WTC11 (cell line): Measurements from ENCODE around the gene NR2F6. TPM values are rescaled to one million over a fixed set of nuclear protein-coding genes. Genes with fewer than 3 reads are reported as not detected.

Source experiments
- ATAC-seq: fragments of 200-7000 bp; cut with Tn5 transposase; 2 replicates; pipeline ENCODE4 v1.10.0; 2021; ENCODE audit warnings: mild to moderate bottlenecking, moderate library complexity
- CTCF ChIA-PET: fragments of 300-600 bp; sonication (Branson Sonifier 250); formaldehyde crosslinking; loops from one replicate; lab custom pipeline; 2021; ENCODE audit warnings: antibody characterized with exemption; lab: Charles Lee
- POLR2A ChIA-PET: fragments of 350-600 bp; sonication (Branson Sonifier 250); formaldehyde crosslinking; loops from one replicate; lab custom pipeline; 2021; ENCODE audit warnings: antibody characterized with exemption; lab: Charles Lee
- DNase-seq: peaks from one replicate; pipeline ENCODE4 v3.0.0; 2021; ENCODE audit warnings: low spot score
- H3K27ac Mint-ChIP-seq: 2 replicates; pipeline ENCODE4 v1.8.0; 2021; ENCODE audit warnings: mixed read lengths
- H3K27me3 Mint-ChIP-seq: 2 replicates; pipeline ENCODE4 v1.8.0; 2021; ENCODE audit warnings: low read depth, mild to moderate bottlenecking, moderate library complexity, mixed read lengths
- H3K36me3 Mint-ChIP-seq: 2 replicates; pipeline ENCODE4 v1.8.0; 2021; ENCODE audit warnings: mixed read lengths
- H3K4me1 Mint-ChIP-seq: 2 replicates; pipeline ENCODE4 v1.8.0; 2022; ENCODE audit warnings: mixed read lengths
- H3K4me3 Mint-ChIP-seq: 2 replicates; pipeline ENCODE4 v1.8.0; 2021; ENCODE audit warnings: mild to moderate bottlenecking, moderate library complexity, mixed read lengths
- H3K9me3 Mint-ChIP-seq: 2 replicates; pipeline ENCODE4 v1.8.0; 2021; ENCODE audit warnings: mixed read lengths
- CBFB ChIP-seq: sonication (generic); formaldehyde crosslinking; IDR thresholded peaks from 2 replicates; pipeline ENCODE4 v1.8.1; 2022; ENCODE audit warnings: mild to moderate bottlenecking, low read depth, missing genetic modification reagents
- ELF4 ChIP-seq: sonication (generic); formaldehyde crosslinking; IDR thresholded peaks from 2 replicates; pipeline ENCODE4 v1.8.1; 2022; ENCODE audit warnings: low read depth, mild to moderate bottlenecking, moderate library complexity, missing genetic modification reagents
- EMX1 ChIP-seq: fragments of 250-450 bp; sonication (Bioruptor Pico); IDR thresholded peaks from 2 replicates; pipeline ENCODE4 v1.8.0; 2021; ENCODE audit warnings: mild to moderate bottlenecking
- ESRRA ChIP-seq: sonication (generic); formaldehyde crosslinking; IDR thresholded peaks from 2 replicates; pipeline ENCODE4 v1.8.1; 2022; ENCODE audit warnings: mild to moderate bottlenecking, missing genetic modification reagents, borderline replicate concordance
- FOXJ3 ChIP-seq: sonication (generic); formaldehyde crosslinking; IDR thresholded peaks from 2 replicates; pipeline ENCODE4 v1.9.0; 2021; ENCODE audit warnings: missing genetic modification reagents, mild to moderate bottlenecking, borderline replicate concordance
- GRHL2 ChIP-seq: fragments of 250-450 bp; sonication (Bioruptor Pico); IDR thresholded peaks from 2 replicates; pipeline ENCODE4 v1.8.0; 2022; ENCODE audit warnings: mild to moderate bottlenecking, moderate library complexity; ENCODE audit not compliant: insufficient replicate concordance, severe bottlenecking
- JAZF1 ChIP-seq: fragments of 250-450 bp; sonication (Bioruptor Pico); IDR thresholded peaks from 2 replicates; pipeline ENCODE4 v1.9.0; 2021; ENCODE audit warnings: moderate library complexity, mild to moderate bottlenecking, inconsistent platforms
- JUN ChIP-seq: sonication (generic); formaldehyde crosslinking; IDR thresholded peaks from 2 replicates; pipeline ENCODE4 v1.8.0; 2023; ENCODE audit warnings: mild to moderate bottlenecking, missing genetic modification reagents
- MYBL2 ChIP-seq: sonication (generic); formaldehyde crosslinking; IDR thresholded peaks from 2 replicates; pipeline ENCODE4 v1.8.1; 2023; ENCODE audit warnings: mild to moderate bottlenecking, moderate library complexity, missing genetic modification reagents
- NFE2L1 ChIP-seq: sonication (generic); formaldehyde crosslinking; IDR thresholded peaks from 2 replicates; pipeline ENCODE4 v1.8.1; 2023; ENCODE audit warnings: missing genetic modification reagents
- NR2C2 ChIP-seq: sonication (generic); formaldehyde crosslinking; IDR thresholded peaks from 2 replicates; pipeline ENCODE4 v1.8.0; 2022; ENCODE audit warnings: mild to moderate bottlenecking, missing genetic modification reagents
- SMAD3 ChIP-seq: sonication (generic); formaldehyde crosslinking; IDR thresholded peaks from 2 replicates; pipeline ENCODE4 v1.8.0; 2022; ENCODE audit warnings: missing genetic modification reagents, mild to moderate bottlenecking, borderline replicate concordance
- SP1 ChIP-seq: sonication (generic); formaldehyde crosslinking; conservative IDR thresholded peaks from 2 replicates; pipeline ENCODE4 v1.8.1; 2022; ENCODE audit warnings: missing genetic modification reagents
- TEAD4 ChIP-seq: sonication (generic); formaldehyde crosslinking; IDR thresholded peaks from 2 replicates; pipeline ENCODE4 v1.8.0; 2022; ENCODE audit warnings: mild to moderate bottlenecking, missing genetic modification reagents
- ZNF138 ChIP-seq: sonication (generic); formaldehyde crosslinking; conservative IDR thresholded peaks from 2 replicates; pipeline ENCODE4 v1.8.1; 2022; ENCODE audit warnings: mild to moderate bottlenecking, moderate library complexity, missing genetic modification reagents
- ZNF219 ChIP-seq: sonication (generic); formaldehyde crosslinking; IDR thresholded peaks from 2 replicates; pipeline ENCODE4 v1.8.0; 2023; ENCODE audit warnings: missing genetic modification reagents, mild to moderate bottlenecking, borderline replicate concordance
- ZNF263 ChIP-seq: sonication (generic); formaldehyde crosslinking; IDR thresholded peaks from 2 replicates; pipeline ENCODE4 v1.8.1; 2022; ENCODE audit warnings: low read depth, mild to moderate bottlenecking, moderate library complexity, missing genetic modification reagents
- ZNF396 ChIP-seq: fragments of 250-450 bp; sonication (Bioruptor Pico); IDR thresholded peaks from 2 replicates; pipeline ENCODE4 v1.8.0; 2021; ENCODE audit warnings: mild to moderate bottlenecking, moderate library complexity, borderline replicate concordance
- total RNA-seq: library from RNA; stranded (reverse); gene quantifications from 3 replicates; pipeline ENCODE4 v1.2.3, GENCODE V29; 2021
- TF ChIP-seq, protein P1 (sequence below): sonication (generic); formaldehyde crosslinking; IDR thresholded peaks from 2 replicates; pipeline ENCODE4 v1.8.0; 2023; ENCODE audit warnings: mild to moderate bottlenecking, missing genetic modification reagents
- TF ChIP-seq, protein P2 (sequence below): fragments of 250-450 bp; sonication (Bioruptor Pico); IDR thresholded peaks from 2 replicates; pipeline ENCODE4 v1.8.0; 2021; ENCODE audit warnings: mild to moderate bottlenecking
- TF ChIP-seq, protein P3 (sequence below): fragments of 250-450 bp; sonication (Bioruptor Pico); IDR thresholded peaks from 2 replicates; pipeline ENCODE4 v2.1.2; 2022; ENCODE audit warnings: mild to moderate bottlenecking, moderate library complexity
- TF ChIP-seq, protein P4 (sequence below): sonication (generic); formaldehyde crosslinking; IDR thresholded peaks from 2 replicates; pipeline ENCODE4 v1.8.1; 2023; ENCODE audit warnings: mild to moderate bottlenecking, missing genetic modification reagents, moderate library complexity
- TF ChIP-seq, protein P5 (sequence below): sonication (generic); formaldehyde crosslinking; IDR thresholded peaks from 2 replicates; pipeline ENCODE4 v1.8.0; 2023; ENCODE audit warnings: missing genetic modification reagents, mild to moderate bottlenecking, borderline replicate concordance
- TF ChIP-seq, protein P6 (sequence below): sonication (generic); formaldehyde crosslinking; IDR thresholded peaks from 2 replicates; pipeline ENCODE4 v1.8.0; 2022; ENCODE audit warnings: mild to moderate bottlenecking, missing genetic modification reagents

The NR2F6 gene
- total RNA-seq, 1 experiment from 2014 or later, result 145 TPM

DNA sequence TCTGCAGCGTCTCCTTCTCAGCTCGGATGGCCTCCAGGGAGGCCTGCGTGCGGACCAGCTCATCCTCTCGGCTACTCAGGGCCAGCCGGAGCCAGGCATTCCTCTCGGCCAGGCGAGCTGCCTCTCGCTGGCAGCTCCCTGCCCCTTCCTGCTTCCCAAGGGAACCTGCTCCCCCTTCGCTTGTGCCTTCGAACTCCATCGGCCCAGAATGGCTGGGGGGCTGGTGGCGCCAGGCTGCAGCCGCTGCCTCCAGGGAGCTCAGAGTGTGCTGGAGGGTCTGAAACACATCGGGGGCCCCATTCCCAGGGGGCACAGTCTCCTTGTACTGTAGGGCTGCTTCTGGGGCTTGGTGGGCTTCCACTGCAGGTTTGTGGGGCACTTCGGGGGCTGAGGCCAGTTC lies 16.8 kb upstream of the NR2F6 start:
- Mint-ChIP-seq H3K36me3 (peaks cover 30% of the 10 kb centered on the region), H3K27ac (no peak overlapping the region), H3K4me3 (no peak overlapping the region), H3K9me3 (peaks cover 12% of the 10 kb centered on the region), H3K4me1 (peaks cover 23% of the 10 kb centered on the region), H3K27me3 (peaks cover 7% of the 10 kb centered on the region)
- TF ChIP-seq ZNF263, result no peak
- no peak for ATAC-seq
- ChIA-PET CTCF (interaction anchor here (1.1 to 4.2 kb wide), 3 partner anchors 19 to 57 kb away, joined by 3 to 29 read pairs (median 4); partner anchors contain the start of gene ANKLE1), POLR2A (interaction anchor here (1.8 kb wide), 1 partner anchor 47 kb away, joined by 5 read pairs; the partner anchor contains the start of gene USE1)
- no peak for DNase-seq

DNA sequence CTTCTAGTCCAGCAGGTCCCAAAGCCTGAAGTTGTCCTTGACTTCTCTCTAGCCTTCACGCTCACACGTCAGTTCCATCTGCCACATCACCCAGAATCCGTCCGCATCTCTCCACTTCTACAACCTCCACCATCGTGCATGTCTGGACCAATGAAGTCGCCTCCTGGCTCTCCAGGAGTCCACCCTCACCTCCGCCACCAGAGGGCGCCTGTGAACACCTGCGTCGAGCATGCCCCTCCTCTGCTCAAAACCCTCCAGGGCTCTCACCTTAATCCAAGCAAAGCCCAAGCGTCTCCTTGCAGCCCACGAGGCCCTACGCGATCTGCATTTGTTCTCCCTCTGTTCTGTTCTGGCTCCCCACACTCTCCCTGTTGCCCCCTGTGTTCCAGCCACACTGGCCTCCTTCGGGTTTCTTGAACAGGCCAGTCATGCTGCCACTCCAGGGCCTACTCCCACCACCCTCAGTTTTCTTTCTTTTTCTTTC lies 15.2 kb upstream of the NR2F6 start:
- H3K4me3 Mint-ChIP-seq, result no peak overlapping the region
- peak; percentile 94 for DNase-seq
- ChIA-PET CTCF (interaction anchor here (0.6 to 4.2 kb wide), 16 partner anchors 13 to 1297 kb away, joined by 3 to 38 read pairs (median 4); partner anchors contain the start of genes ANKLE1, DDA1 and USE1), POLR2A (interaction anchor here (0.6 to 1.4 kb wide), 3 partner anchors 13 to 88 kb away, joined by 3 to 7 read pairs (median 3); no protein-coding TSS in a partner anchor)
- H3K36me3 Mint-ChIP-seq, result peaks cover 36% of the 10 kb centered on the region
- H3K27ac Mint-ChIP-seq, result peak overlapping the region; percentile 33
- peak; percentile 94 for ATAC-seq
- peaks cover 19% of the 10 kb centered on the region for H3K4me1 Mint-ChIP-seq
- H3K27me3 Mint-ChIP-seq, result peaks cover 7% of the 10 kb centered on the region
- peaks cover 12% of the 10 kb centered on the region for H3K9me3 Mint-ChIP-seq
- TF ChIP-seq, protein P1, sequence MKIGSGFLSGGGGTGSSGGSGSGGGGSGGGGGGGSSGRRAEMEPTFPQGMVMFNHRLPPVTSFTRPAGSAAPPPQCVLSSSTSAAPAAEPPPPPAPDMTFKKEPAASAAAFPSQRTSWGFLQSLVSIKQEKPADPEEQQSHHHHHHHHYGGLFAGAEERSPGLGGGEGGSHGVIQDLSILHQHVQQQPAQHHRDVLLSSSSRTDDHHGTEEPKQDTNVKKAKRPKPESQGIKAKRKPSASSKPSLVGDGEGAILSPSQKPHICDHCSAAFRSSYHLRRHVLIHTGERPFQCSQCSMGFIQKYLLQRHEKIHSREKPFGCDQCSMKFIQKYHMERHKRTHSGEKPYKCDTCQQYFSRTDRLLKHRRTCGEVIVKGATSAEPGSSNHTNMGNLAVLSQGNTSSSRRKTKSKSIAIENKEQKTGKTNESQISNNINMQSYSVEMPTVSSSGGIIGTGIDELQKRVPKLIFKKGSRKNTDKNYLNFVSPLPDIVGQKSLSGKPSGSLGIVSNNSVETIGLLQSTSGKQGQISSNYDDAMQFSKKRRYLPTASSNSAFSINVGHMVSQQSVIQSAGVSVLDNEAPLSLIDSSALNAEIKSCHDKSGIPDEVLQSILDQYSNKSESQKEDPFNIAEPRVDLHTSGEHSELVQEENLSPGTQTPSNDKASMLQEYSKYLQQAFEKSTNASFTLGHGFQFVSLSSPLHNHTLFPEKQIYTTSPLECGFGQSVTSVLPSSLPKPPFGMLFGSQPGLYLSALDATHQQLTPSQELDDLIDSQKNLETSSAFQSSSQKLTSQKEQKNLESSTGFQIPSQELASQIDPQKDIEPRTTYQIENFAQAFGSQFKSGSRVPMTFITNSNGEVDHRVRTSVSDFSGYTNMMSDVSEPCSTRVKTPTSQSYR (CRISPR knock-in tag), result no peak
- TF ChIP-seq ELF4 (CRISPR knock-in tag) (no peak), ESRRA (CRISPR knock-in tag) (no peak), JAZF1 (CRISPR knock-in tag) (no peak), EMX1 (CRISPR knock-in tag) (no peak), SP1 (peak; percentile 63), ZNF138 (CRISPR knock-in tag) (no peak), MYBL2 (no peak), NFE2L1 (CRISPR knock-in tag) (no peak), JUN (no peak), CBFB (no peak), GRHL2 (no peak), ZNF219 (no peak), FOXJ3 (CRISPR knock-in tag) (no peak), TEAD4 (CRISPR knock-in tag) (no peak), NR2C2 (CRISPR knock-in tag) (no peak), SMAD3 (no peak), ZNF396 (CRISPR knock-in tag) (no peak)
- TF ChIP-seq, protein P2, sequence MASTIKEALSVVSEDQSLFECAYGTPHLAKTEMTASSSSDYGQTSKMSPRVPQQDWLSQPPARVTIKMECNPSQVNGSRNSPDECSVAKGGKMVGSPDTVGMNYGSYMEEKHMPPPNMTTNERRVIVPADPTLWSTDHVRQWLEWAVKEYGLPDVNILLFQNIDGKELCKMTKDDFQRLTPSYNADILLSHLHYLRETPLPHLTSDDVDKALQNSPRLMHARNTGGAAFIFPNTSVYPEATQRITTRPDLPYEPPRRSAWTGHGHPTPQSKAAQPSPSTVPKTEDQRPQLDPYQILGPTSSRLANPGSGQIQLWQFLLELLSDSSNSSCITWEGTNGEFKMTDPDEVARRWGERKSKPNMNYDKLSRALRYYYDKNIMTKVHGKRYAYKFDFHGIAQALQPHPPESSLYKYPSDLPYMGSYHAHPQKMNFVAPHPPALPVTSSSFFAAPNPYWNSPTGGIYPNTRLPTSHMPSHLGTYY (CRISPR knock-in tag), result no peak
- TF ChIP-seq, protein P3, sequence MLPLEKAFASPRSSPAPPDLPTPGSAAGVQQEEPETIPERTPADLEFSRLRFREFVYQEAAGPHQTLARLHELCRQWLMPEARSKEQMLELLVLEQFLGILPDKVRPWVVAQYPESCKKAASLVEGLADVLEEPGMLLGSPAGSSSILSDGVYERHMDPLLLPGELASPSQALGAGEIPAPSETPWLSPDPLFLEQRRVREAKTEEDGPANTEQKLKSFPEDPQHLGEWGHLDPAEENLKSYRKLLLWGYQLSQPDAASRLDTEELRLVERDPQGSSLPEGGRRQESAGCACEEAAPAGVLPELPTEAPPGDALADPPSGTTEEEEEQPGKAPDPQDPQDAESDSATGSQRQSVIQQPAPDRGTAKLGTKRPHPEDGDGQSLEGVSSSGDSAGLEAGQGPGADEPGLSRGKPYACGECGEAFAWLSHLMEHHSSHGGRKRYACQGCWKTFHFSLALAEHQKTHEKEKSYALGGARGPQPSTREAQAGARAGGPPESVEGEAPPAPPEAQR (CRISPR knock-in tag), result no peak
- TF ChIP-seq, protein P4, sequence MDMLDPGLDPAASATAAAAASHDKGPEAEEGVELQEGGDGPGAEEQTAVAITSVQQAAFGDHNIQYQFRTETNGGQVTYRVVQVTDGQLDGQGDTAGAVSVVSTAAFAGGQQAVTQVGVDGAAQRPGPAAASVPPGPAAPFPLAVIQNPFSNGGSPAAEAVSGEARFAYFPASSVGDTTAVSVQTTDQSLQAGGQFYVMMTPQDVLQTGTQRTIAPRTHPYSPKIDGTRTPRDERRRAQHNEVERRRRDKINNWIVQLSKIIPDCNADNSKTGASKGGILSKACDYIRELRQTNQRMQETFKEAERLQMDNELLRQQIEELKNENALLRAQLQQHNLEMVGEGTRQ, result no peak
- TF ChIP-seq, protein P5, sequence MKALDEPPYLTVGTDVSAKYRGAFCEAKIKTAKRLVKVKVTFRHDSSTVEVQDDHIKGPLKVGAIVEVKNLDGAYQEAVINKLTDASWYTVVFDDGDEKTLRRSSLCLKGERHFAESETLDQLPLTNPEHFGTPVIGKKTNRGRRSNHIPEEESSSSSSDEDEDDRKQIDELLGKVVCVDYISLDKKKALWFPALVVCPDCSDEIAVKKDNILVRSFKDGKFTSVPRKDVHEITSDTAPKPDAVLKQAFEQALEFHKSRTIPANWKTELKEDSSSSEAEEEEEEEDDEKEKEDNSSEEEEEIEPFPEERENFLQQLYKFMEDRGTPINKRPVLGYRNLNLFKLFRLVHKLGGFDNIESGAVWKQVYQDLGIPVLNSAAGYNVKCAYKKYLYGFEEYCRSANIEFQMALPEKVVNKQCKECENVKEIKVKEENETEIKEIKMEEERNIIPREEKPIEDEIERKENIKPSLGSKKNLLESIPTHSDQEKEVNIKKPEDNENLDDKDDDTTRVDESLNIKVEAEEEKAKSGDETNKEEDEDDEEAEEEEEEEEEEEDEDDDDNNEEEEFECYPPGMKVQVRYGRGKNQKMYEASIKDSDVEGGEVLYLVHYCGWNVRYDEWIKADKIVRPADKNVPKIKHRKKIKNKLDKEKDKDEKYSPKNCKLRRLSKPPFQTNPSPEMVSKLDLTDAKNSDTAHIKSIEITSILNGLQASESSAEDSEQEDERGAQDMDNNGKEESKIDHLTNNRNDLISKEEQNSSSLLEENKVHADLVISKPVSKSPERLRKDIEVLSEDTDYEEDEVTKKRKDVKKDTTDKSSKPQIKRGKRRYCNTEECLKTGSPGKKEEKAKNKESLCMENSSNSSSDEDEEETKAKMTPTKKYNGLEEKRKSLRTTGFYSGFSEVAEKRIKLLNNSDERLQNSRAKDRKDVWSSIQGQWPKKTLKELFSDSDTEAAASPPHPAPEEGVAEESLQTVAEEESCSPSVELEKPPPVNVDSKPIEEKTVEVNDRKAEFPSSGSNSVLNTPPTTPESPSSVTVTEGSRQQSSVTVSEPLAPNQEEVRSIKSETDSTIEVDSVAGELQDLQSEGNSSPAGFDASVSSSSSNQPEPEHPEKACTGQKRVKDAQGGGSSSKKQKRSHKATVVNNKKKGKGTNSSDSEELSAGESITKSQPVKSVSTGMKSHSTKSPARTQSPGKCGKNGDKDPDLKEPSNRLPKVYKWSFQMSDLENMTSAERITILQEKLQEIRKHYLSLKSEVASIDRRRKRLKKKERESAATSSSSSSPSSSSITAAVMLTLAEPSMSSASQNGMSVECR (CRISPR knock-in tag), result no peak
- TF ChIP-seq, protein P6, sequence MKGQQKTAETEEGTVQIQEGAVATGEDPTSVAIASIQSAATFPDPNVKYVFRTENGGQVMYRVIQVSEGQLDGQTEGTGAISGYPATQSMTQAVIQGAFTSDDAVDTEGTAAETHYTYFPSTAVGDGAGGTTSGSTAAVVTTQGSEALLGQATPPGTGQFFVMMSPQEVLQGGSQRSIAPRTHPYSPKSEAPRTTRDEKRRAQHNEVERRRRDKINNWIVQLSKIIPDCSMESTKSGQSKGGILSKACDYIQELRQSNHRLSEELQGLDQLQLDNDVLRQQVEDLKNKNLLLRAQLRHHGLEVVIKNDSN (CRISPR knock-in tag), result 0 out of 2 replicates have a peak, but pooled peaks have one; percentile 31
